Ascending aorta (tissue), 2 donors: ENCODE data around the gene CCDC102B. TPM values are rescaled to one million over a fixed set of nuclear protein-coding genes. Genes with fewer than 3 reads are reported as not detected.
A peak's percentile ranks its signal among the peaks of the same experiment; 100 is the strongest.

Source experiments
- DNase-seq, 2 donors: peaks; one replicate each; pipeline ENCODE4 v3.0.0-alpha.2; 2019; ENCODE audit warnings: low spot score in 2 of 2
- H3K27ac ChIP-seq, 2 donors: fragments of 200-600 bp; sonication (generic); one replicate each; pipeline ENCODE4 v1.5.1; 2016 to 2017; ENCODE audit warnings: mild to moderate bottlenecking in 1 of 2
- H3K27me3 ChIP-seq: fragments of 200-600 bp; sonication (generic); one replicate; pipeline ENCODE4 v1.5.1; 2017
- H3K36me3 ChIP-seq, 2 donors: fragments of 200-600 bp; sonication (generic); one replicate each; pipeline ENCODE4 v1.5.1; 2016
- H3K4me1 ChIP-seq, 2 donors: fragments of 200-600 bp; sonication (generic); one replicate each; pipeline ENCODE4 v1.5.1; 2016 to 2017; ENCODE audit warnings: mild to moderate bottlenecking in 1 of 2
- H3K4me3 ChIP-seq, 2 donors: fragments of 200-600 bp; sonication (generic); one replicate each; pipeline ENCODE4 v1.5.1; 2016 to 2017; ENCODE audit warnings: mild to moderate bottlenecking in 1 of 2
- H3K9me3 ChIP-seq, 2 donors: fragments of 200-600 bp; sonication (generic); one replicate each; pipeline ENCODE4 v1.5.1; 2016
- CTCF ChIP-seq, 3 experiments: fragments of 200-600 bp in 2 of 3; fragments of 450-650 bp in 1 of 3; sonication (generic) in 2 of 3; IDR thresholded peaks; one replicate each; pipeline ENCODE4 v1.5.1; 2016 to 2019; ENCODE audit warnings: antibody characterized with exemption in 3 of 3, mild to moderate bottlenecking in 1 of 3, moderate library complexity in 1 of 3
- intact Hi-C: fragments of 100-400 bp; cut with DNase I; formaldehyde crosslinking; loops from one replicate; pipeline ENCODE4 v1.15.1; 2023
- total RNA-seq: library from RNA; depleted of rRNA; stranded (reverse); fragments of >200 nt; gene quantifications from one replicate; pipeline ENCODE4 v1.1.0, GENCODE V29; 2016

CCDC102B gene
- total RNA-seq, 1 donor from 2014 or later: 3.3 TPM

GRCh38 chr18:68841301-68841700 lies 43.4 kb downstream of the CCDC102B start:
- Histone ChIP-seq H3K27me3 (no peaks in the 10 kb centered on the region), H3K4me1 (no peaks in the 10 kb centered on the region), H3K36me3 (no peaks in the 10 kb centered on the region), H3K9me3 (no peaks in the 10 kb centered on the region), H3K27ac (no peak overlapping the region), H3K4me3 (no peak overlapping the region)
- intact Hi-C loops: no loop called here
- no peak for TF ChIP-seq CTCF (IDR thresholded peaks at IDR 0.05)
- no peak for DNase-seq

- no peak for DNase-seq
- no peaks in the 10 kb centered on the region for H3K4me1 ChIP-seq
- no peak overlapping the region for H3K4me3 ChIP-seq
- no peak overlapping the region for H3K27ac ChIP-seq
- no peak for TF ChIP-seq CTCF (IDR thresholded peaks at IDR 0.05)
- H3K27me3 ChIP-seq: no peaks in the 10 kb centered on the region
- H3K9me3 ChIP-seq: no peaks in the 10 kb centered on the region
- intact Hi-C loops: no loop called here
- no peaks in the 10 kb centered on the region for H3K36me3 ChIP-seq
Observed at GRCh38 chr18:68842951-68843350, 45.1 kb downstream of the CCDC102B start.

- H3K9me3 ChIP-seq: no peaks in the 10 kb centered on the region
- H3K27ac ChIP-seq: no peak overlapping the region
- H3K4me1 ChIP-seq: no peaks in the 10 kb centered on the region
- no peaks in the 10 kb centered on the region for H3K27me3 ChIP-seq
- H3K4me3 ChIP-seq: no peak overlapping the region
- intact Hi-C loops: no loop called here
- DNase-seq: no peak
- H3K36me3 ChIP-seq: no peaks in the 10 kb centered on the region
- TF ChIP-seq CTCF (IDR thresholded peaks at IDR 0.05): no peak
Observed at GRCh38 chr18:68843473-68844089, 45.7 kb downstream of the CCDC102B start.

- intact Hi-C loops: no loop called here
- DNase-seq: no peak
- no peaks in the 10 kb centered on the region for H3K9me3 ChIP-seq
- H3K36me3 ChIP-seq: no peaks in the 10 kb centered on the region
- no peak overlapping the region for H3K27ac ChIP-seq
- H3K4me1 ChIP-seq: no peaks in the 10 kb centered on the region
- no peaks in the 10 kb centered on the region for H3K27me3 ChIP-seq
- TF ChIP-seq CTCF (IDR thresholded peaks at IDR 0.05): peak in 2 of 3 experiments; percentile 32 to 49
- H3K4me3 ChIP-seq: no peak overlapping the region
Observed at GRCh38 chr18:68847219-68847837, 49.4 kb downstream of the CCDC102B start.

GRCh38 chr18:68848242-68848641 lies 50.4 kb downstream of the CCDC102B start:
- Histone ChIP-seq H3K9me3 (no peaks in the 10 kb centered on the region), H3K4me1 (no peaks in the 10 kb centered on the region), H3K27ac (no peak overlapping the region), H3K36me3 (no peaks in the 10 kb centered on the region), H3K27me3 (no peaks in the 10 kb centered on the region), H3K4me3 (no peak overlapping the region)
- intact Hi-C loops: no loop called here
- no peak for DNase-seq
- no peak for TF ChIP-seq CTCF (IDR thresholded peaks at IDR 0.05)
